Esophagus muscularis mucosa (tissue), 4 donors: ENCODE data around the gene RETREG1.

Experiments used
- CTCF ChIP-seq, 3 experiments: fragments of 200-600 bp in 2 of 3; fragments of 450-650 bp in 1 of 3; sonication (generic) in 2 of 3; IDR thresholded peaks; one replicate each; pipeline ENCODE4 v1.5.1; 2017 to 2019; ENCODE audit warnings: antibody characterized with exemption in 3 of 3, mild to moderate bottlenecking in 2 of 3, moderate library complexity in 1 of 3
- EP300 ChIP-seq: sonication (generic); formaldehyde crosslinking; IDR thresholded peaks from one replicate; pipeline ENCODE4 v1.6.1; 2017; ENCODE audit warnings: antibody characterized with exemption
- POLR2A ChIP-seq: fragments of 450-650 bp; IDR thresholded peaks from one replicate; pipeline ENCODE4 v1.6.1; 2017; ENCODE audit warnings: antibody characterized with exemption, moderate library complexity, mild to moderate bottlenecking, low read depth
- POLR2AphosphoS5 ChIP-seq, 2 donors: sonication (generic); formaldehyde crosslinking; IDR thresholded peaks; one replicate each; pipeline ENCODE4 v1.6.1; 2017; ENCODE audit warnings: antibody characterized with exemption in 2 of 2

GRCh38 chr5:16508730-16509531 is 107.9 kb downstream of the RETREG1 start:
- TF ChIP-seq CTCF (IDR thresholded peaks at IDR 0.05) = no peak
- TF ChIP-seq POLR2AphosphoS5 (IDR thresholded peaks at IDR 0.05) = no peak
- no peak for TF ChIP-seq POLR2A
- no peak for TF ChIP-seq EP300
